ENCODE measurements around the gene FN3K. TPM values are rescaled to one million over a fixed set of nuclear protein-coding genes. Genes with fewer than 3 reads are reported as not detected.
"Not testable (repeated sequence)": the region's sequence is repeated elsewhere in the genome, so short reads cannot be mapped to it uniquely, and the experiment has no call there.

Gene FN3K
- total RNA-seq, 2 experiments from 2014 or later, result 1.0 to 1.8 TPM

DNA sequence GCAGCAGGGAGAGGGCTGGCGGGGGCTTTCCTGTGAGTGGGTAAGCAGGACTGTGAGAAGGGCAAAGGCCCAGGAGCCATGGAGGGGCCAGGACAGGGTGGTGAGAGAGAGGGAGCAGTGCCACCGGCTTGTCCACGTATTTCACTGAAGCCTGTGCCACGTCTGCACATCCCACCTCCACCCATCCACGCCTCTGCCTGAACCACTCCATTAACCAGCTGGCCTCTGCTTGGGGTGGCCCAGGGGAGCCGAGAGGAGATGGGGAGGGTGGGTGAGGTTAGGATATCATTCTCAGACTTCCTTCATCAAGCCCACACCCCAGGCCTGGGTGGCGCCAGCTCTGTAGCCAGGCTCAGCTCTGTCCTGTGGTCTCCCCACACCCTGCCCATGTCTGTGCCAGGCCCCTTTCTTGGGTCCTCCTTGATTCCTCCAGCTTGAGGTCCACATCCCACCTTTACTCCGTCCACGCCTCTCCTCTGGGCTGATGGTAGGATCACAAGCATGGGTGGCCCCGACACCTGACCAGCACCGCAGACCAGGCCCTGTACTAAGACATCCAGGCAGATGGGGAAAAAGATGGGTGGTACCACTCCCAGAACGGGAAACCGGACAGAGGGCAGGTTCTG is 3.2 kb upstream of the FN3K start:
- POLR2A ChIA-PET, result no interaction called here
- CTCF ChIA-PET, result interaction anchor here (1.3 kb wide), 1 partner anchor 31 kb away, joined by 3 read pairs; no protein-coding TSS in a partner anchor

DNA sequence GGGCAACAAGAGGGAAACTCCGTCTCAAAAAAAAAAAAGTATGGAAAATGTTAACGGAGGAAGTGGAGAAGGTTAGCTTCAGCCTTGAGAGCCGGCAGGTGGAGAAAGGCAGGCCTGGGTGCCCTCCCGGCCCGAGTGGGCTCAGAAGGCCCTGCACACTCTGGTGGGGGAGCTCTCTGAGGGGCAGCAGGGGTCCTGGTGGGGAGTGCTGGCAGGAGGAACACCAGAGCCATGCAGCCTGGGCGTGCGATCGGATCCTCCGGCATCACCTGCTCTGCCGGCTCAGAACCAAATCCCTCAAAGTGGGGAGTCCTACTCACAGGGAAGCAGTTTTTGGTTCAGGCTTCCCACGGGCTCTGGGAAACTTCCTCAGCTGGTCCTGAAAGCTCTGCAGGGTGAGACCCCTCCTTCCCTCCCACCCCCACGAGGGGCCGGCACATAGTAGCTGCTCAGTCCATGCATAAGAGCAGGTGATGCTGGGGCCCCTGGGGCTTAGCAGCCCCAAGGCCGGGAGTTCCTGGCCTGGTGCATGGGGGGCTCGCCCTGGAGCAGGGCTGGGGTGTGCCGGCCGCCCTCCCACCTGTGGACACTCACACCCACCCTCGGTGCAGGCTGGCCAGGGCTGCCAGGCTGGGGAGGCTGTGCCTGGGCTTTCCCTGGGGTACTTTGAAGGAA is 1.2 kb downstream of the FN3K start:
- POLR2A ChIA-PET, result no interaction called here
- CTCF ChIA-PET, result no interaction called here

DNA sequence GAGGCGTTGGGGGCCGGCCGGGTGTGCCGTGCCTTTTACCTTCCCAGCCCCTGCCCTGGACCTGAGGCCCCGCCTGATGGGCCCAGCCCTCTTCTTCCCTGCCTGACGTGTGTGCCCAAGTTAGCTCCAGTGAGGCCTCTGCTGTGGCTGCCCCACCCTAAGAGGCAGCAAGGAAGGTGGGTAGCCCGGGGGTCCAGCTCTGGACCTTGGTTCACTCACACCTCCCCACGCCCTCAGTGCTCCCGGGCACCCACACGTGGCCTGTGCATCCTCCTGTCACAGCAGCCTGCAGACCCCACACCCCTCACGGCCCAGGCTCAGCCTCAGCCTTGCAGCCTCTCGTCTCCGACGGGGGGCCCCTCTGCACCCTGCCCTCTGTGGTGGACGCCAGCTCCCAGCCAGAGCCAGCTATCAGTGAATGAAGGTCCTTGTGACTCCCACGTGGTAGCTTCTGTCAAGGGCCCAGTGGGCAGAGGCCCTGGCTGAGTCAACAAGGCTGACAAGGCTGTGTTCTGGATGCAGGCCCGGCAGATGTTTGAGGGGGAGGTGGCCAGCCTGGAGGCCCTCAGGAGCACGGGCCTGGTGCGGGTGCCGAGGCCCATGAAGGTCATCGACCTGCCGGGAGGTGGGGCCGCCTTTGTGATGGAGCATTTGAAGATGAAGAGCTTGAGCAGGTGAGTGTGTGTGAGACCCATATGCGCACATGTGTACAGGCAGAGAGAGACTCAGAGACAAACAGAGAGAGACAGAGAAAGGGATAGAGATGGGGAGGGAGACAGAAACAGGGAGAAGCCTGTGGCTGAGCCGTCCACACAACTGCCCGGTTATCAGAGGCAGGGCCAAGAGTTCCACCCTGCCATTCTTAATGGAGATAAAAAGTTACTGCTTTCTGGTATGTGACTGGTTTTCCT is 2.8 kb downstream of the FN3K start:
- ChIA-PET CTCF (no interaction called here), POLR2A (no interaction called here)

DNA sequence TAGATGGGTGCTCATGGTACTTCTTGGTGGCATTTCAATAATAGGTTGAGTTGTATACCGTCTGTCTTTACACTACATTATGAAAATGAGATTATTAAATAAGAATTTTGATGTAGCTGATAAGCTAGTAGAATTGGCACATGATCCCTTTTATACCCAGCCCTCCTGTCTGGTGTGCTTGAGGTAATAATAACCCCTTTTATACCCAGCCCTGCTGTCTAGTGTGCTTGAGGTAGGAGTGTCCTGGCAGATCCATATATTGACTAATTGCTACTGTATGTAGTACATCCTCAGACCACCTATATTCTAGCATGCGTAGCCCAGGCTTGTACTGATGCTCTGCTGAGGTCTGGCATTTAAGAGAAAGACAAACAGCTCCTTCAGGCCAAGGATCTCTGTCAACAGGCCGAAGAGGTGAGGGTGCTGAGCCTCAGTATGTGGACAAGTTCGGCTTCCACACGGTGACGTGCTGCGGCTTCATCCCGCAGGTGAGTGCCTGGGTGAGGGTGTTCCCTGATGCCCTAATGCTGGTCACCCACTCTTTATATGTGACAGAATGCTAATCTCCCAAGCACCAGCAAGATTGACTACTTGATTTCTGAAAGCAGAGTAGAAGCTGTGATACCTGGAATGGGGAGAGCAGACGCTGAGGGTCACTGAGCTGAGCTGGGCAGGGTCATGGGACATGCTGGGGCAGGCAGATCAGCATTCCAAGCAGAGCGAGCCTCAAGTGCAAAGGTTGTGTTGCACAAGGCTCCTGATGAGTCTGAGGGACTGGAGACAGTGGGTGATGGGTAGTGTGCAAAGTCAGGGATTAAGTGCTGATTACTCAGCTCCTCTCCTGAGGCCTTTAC is 5.7 kb downstream of the FN3K start:
- ChIA-PET POLR2A (no interaction called here), CTCF (no interaction called here)

DNA sequence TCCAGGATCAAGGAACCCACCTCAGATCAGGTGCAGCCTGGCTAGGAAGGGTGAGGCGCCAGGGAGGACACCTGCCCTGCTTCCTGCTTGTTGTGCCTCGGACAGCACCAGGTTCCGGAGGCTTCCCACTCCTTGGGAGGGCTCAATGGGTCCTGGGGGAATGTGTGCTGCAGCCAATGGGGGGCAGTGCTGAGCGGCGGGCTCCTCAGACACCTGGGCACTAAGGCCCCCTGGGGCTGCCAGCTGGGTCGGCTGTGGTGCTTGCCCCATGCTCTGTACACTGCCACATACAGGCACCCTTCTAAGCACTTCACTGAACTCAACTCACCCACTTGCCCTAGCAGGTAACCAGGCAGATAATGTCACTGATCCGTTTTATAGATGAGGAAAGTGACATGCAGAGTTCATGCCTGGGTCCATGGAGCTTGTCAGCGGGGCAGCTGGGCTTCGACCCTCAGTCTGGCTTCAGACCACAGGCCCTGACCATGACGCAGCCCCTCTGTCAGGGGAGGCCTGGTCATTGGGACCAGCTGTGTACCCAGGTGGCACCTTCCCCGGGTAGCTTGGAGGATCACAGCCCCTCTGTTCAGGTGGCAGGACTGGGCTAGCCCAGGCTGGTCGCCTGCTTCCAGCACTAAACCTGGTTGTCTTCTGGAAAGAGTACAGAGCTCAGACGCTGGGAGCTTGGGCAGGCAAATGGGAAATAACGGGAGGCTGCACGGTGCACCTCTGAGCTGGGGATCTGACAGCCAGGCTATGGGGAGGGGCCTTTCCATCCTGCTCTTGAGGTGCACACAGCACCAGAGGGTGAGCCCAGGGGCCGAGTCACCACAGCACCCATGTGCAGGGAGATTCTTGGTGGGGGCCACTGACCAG is 8.2 kb downstream of the FN3K start:
- ChIA-PET POLR2A (no interaction called here), CTCF (interaction anchor here (1.2 kb wide), 1 partner anchor 75 kb away, joined by 4 read pairs; no protein-coding TSS in a partner anchor)

DNA sequence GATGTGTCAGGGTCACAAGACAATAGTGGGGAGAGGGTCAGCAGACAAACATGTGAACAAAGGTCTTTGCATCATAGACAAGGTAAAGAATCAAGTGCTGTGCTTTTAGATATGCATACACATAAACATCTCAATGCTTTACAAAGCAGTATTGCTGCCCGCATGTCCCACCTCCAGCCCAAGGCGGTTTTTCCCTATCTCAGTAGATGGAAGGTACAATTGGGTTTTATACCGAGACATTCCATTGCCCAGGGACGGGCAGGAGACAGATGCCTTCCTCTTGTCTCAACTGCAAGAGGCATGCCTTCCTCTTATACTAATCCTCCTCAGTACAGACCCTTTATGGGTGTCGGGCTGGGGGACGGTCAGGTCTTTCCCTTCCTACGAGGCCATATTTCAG is 9.3 kb downstream of the FN3K start:
- CTCF ChIA-PET, POLR2A ChIA-PET: not testable (repeated sequence)

DNA sequence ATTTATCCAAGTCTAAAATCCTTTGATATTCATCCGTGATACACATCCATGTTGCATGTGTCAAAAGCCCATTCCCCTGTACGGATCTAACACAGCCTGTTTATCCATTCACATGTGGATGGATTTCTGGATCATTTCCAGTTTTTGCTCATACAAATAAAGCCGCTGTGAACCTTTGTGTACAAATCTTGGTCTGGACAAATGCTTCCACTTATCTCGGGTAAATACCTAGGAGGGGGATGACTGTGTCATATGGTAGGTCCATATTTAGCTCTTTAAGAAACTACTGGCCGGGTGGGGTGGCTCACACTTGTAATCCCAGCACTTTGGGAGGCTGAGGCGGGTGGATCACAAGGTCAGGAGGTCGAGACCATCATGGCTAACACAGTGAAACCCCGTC is 10.1 kb downstream of the FN3K start:
- POLR2A ChIA-PET, result no interaction called here
- CTCF ChIA-PET, result no interaction called here

DNA sequence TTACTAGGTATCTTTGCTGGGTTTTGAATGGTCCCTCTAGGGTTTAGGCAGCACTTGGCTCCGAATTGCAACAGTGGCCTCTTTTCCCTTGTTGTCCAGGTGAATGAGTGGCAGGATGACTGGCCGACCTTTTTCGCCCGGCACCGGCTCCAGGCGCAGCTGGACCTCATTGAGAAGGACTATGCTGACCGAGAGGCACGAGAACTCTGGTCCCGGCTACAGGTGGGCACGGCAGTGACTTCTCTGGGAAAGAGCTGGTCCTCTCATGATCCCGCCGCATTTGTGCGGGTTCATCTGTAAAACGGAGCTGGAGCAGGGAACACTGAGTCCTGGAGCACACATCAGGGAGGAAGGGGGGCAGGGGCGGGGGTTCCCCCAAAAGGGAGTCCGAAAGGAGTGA is 13.3 kb downstream of the FN3K start:
- POLR2A ChIA-PET, result no interaction called here
- CTCF ChIA-PET, result no interaction called here

DNA sequence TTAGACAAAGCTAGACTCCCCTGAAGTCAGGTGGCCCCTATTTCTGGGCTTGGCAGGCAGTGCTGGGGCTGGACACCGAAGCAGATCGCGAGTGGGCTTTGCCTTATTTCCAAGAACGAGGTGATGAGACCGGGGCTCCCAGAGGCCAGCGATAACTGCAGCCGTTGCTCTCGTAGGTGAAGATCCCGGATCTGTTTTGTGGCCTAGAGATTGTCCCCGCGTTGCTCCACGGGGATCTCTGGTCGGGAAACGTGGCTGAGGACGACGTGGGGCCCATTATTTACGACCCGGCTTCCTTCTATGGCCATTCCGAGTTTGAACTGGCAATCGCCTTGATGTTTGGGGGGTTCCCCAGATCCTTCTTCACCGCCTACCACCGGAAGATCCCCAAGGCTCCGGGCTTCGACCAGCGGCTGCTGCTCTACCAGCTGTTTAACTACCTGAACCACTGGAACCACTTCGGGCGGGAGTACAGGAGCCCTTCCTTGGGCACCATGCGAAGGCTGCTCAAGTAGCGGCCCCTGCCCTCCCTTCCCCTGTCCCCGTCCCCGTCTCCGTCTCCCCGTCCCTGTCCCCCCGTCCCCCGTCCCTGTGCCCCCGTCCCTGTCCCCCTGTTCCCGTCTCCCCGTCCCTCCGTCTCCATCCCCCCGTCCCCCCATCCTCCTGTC is 15.0 kb downstream of the FN3K start:
- CTCF ChIA-PET, result no interaction called here
- POLR2A ChIA-PET, result no interaction called here

DNA sequence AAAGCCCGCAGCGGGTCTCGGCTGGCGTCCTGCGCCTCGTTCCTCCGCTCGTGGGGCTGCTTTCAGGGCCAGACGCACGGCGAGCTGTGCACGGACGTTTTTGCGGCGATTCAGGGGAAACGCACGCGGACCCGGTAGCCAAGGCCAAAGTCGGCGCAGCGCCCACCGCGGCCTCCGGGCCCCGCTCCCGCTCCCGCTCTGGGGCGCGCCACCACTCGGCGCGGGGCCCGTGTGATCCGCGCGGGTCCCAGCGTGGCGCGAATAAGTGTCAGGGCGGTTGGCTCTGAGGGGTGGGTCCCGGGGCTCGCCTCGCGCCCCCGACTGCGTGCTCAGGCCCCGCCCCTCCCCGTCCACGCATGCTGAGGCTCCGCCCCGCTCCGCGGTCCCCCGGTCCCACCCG is 15.8 kb downstream of the FN3K start:
- CTCF ChIA-PET, result no interaction called here
- POLR2A ChIA-PET, result no interaction called here

DNA sequence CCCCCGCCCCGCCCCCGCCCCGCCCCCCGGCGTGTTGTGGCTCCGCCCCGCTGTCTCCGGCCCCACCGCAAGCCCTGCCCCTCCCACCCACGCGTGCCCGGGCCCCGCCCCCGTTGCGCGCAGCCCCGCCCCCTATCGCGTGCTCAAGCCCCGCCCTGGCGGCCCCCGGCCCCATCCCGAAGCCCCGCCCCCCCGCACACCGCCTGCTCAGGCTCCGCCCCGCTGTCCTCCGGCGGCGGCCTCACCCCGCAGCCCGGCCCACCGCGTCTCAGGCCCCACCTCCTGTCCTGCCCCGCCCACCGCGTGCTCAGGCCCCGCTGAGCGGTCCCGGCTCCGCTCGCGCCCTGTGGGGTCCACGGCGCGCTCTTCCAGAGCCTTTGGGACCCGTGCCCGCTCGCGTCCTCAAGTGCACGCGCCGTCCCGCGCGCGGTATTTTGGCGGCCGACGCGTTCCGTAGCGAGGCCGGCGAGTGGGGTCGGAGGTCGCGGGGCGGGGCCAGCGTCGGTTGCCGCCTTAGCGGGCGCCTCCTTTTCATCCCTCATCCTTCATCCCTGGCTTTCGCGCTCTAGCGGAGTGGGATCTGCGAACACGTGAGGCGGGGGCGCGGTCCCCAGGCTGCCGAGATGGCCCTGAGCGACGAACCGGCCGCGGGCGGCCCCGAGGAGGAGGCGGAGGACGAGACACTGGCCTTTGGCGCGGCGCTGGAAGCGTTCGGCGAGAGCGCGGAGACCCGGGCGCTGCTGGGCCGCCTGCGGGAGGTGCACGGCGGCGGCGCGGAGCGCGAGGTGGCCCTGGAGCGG is 16.4 kb downstream of the FN3K start, which contains the start of gene TBCD:
Gene TBCD (plus strand): TSS at position 495 of the 800 bp plus-strand sequence. CDS start 129 bp downstream, at position 624.
- ChIA-PET POLR2A (no interaction called here), CTCF (no interaction called here)

DNA sequence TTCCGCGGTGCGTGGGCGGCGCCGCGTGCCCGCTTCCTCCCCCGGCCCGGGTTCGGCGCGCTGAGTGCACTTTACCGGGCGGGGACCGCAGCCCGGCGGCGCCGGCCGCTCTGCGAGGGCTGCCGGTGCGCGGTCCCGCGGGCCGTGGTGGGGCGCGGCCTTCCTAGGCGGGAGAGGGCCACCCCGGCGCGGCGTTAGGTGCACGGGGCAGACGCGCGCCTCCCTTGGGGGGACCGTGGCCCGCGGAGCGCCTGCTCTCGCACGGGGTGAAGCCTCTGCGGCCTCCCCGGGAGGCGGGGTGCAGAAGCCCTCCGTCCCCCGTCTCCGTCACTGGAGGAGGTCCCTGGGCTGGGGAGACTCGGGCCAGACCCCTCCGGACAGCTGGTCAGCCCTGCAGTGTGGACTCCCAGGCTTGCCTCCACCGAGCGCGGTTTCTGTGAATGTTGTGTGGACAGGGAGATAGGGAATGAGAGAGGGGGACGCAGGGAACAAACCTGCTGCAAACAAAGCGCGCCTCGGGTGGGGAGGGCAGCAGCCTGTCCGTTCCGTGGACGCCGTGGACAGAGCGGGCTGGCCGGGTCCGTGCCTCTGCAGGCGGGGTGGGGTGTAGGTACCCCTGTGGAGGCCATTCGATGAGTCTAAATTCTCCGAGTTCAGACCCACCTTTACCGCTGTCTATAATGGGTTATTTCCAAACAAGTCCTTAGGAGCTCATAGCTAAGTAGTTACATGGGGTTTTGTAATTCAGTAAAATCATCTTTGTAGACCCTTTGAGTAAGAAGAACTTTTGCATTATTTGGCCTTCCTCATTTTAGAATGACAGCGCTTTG is 17.2 kb downstream of the FN3K start:
- ChIA-PET POLR2A (no interaction called here), CTCF (interaction anchor here (1.2 to 1.4 kb wide), 2 partner anchors 28 to 84 kb away, joined by 3 to 5 read pairs; no protein-coding TSS in a partner anchor)

DNA sequence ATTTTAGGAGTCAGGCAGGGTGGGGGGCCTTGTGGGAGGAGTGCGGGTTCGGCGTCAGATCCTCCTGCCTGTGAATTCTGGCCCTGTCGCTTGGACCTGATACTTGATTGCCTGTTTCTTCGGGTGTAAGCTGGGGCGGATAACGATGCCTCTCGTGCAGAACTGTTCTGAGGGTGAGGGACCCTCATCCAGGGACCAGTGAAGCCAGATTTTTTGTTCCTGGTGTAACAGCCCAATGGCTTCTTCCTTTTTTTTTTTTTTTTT is 17.7 kb downstream of the FN3K start:
- ChIA-PET POLR2A (no interaction called here), CTCF (interaction anchor here (1.2 to 1.4 kb wide), 2 partner anchors 27 to 85 kb away, joined by 3 to 5 read pairs; no protein-coding TSS in a partner anchor)

DNA sequence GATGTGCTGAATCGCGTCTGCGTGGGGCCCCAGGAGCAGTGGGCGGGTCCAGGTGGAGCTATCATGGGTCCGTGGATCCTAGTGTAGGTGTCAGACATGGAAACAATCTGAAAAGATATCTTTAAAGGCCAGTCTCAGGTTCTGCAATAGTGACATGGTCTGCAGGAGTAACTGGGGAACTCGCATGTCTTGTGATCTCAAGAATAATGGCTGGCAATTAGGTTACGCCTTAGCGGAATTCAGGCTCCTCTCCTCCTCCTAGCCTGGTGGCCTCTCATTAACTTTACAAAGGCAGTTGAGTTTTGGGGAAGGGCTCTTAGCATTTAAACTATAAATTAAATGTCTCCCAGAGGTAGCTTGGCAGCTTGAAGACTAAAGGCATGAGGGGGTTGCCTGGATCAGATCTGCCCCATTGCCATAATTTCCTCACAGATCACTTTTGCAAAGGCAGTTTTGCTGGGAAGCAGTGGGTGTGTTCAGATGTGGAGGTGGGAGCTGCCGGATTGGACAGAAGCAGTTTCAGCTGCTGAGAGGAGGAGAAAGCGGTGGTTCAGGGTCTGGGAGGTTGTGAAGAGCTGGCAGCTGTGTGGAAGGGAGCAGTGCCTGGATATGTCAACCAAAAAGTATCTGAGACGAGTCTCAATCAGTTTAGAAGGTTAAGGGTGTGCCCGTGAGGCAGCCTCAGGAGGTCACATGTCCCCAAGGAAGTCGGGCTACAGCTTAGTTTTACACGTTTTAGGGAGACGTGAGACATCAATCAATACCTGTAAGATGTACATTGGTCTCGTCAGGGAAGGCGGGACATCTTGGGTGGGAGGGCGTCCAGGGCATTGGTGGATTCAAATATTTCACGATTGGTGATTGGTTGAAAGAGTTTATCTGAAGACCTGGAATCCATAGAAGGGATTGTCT is 19.1 kb downstream of the FN3K start:
- POLR2A ChIA-PET, result no interaction called here
- CTCF ChIA-PET, result interaction anchor here (0.6 to 2.2 kb wide), 2 partner anchors 27 to 166 kb away, joined by 3 to 4 read pairs; no protein-coding TSS in a partner anchor

DNA sequence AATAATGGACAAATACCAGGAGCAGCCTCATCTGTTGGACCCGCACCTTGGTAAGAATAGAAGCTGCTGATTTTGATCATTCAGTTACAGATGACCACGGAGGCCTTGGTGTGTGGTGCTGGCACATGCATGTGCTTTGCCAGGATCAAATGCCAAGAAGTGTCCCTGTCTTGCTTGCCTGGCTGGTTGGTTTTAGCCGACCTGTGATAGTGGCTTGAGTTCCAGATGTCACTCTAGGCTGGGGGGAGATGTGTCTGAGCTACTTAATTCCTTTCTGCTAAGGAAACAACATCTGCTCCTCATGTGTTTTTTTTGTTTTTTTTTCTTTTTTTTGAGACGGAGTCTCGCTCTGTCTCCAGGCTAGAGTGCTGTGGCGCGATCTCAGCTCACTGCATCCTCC is 20.8 kb downstream of the FN3K start:
- ChIA-PET POLR2A (no interaction called here), CTCF (interaction anchor here (0.9 to 2.2 kb wide), 3 partner anchors 25 to 330 kb away, joined by 3 to 4 read pairs (median 3); no protein-coding TSS in a partner anchor)

DNA sequence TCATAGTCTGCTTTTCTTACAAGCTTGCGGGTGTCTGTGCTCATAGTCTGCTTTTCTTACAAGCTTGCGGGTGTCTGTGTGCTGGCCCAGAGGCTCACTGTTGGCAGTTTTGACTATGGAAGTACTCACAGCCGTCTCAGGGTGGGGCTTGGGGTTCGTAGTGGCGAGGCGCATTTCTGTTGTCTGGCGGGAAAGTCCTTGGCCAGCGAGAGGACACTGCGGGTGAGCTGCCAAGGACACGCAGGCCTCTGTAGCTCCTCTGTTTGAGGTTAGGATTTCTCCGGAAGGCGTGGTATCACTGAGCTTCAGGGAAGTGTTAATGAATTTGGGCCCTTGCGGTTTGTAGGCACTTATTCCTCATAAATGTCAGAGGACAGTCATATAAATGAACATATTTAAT is 30.0 kb downstream of the FN3K start:
- POLR2A ChIA-PET, result no interaction called here

More for the DNA sequence above, 30.0 kb downstream of the FN3K start:
- CTCF ChIA-PET, result interaction anchor here (1.5 kb wide), 2 partner anchors 10 to 97 kb away, joined by 4 to 5 read pairs; no protein-coding TSS in a partner anchor
